HG02973 (cell line): Measurements from ENCODE around the gene PFKP.
"Not testable (repeated sequence)": the region's sequence is repeated elsewhere in the genome, so short reads cannot be mapped to it uniquely, and the experiment has no call there.

Experiments
- ATAC-seq: cut with Tn5 transposase; IDR thresholded peaks from one replicate; pipeline ENCODE4 v1.9.1; 2021; ENCODE audit warnings: moderate library complexity; ENCODE audit not compliant: unreplicated experiment

PFKP gene

DNA sequence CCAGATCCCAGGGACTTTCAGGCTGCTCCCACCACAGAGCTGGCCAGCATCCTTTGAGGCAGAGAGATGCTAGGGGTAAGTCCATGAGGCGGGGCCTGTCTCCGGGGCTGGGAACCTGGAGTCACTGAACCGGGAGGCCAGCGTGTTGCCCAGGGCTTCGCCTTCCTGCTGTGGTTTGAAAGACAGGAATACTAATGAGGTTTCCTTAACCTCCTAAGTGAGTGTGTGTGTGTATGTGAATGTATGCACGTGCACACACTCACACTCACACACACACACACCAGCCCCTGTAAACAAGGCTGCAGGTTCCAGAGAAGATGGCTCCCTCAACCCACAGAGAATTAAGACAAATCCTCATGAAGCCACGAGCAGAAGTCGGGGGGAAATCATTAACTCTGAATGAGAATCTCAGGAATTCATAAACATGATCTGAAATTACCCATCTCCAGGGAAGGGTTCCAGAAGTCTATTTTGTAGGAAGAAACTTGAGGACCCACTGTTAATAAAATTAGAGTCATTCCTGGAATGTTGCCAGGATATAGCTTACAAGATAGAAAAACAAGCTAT is 20.3 kb upstream of the PFKP start:
- no peak for ATAC-seq

DNA sequence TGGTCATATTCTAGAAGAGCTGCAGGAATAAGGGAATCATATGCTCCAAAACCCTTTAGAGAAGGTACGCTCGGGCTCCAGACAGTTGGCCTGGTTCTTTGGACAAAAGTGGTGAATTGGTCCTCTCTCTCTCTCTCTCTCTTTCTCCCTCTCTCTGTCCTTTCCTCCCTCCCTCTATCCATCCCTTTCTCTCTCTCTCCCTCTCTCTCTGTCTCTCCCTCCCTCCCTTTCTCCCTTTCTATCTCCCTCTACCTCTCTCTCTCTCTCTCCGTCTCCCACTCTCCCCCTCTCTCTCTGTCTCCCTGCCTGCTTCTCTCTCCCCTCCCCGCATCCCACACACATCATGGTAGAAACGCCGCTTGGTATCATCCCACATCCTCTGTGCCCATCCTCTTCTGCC is 19.8 kb upstream of the PFKP start:
- no peak for ATAC-seq

DNA sequence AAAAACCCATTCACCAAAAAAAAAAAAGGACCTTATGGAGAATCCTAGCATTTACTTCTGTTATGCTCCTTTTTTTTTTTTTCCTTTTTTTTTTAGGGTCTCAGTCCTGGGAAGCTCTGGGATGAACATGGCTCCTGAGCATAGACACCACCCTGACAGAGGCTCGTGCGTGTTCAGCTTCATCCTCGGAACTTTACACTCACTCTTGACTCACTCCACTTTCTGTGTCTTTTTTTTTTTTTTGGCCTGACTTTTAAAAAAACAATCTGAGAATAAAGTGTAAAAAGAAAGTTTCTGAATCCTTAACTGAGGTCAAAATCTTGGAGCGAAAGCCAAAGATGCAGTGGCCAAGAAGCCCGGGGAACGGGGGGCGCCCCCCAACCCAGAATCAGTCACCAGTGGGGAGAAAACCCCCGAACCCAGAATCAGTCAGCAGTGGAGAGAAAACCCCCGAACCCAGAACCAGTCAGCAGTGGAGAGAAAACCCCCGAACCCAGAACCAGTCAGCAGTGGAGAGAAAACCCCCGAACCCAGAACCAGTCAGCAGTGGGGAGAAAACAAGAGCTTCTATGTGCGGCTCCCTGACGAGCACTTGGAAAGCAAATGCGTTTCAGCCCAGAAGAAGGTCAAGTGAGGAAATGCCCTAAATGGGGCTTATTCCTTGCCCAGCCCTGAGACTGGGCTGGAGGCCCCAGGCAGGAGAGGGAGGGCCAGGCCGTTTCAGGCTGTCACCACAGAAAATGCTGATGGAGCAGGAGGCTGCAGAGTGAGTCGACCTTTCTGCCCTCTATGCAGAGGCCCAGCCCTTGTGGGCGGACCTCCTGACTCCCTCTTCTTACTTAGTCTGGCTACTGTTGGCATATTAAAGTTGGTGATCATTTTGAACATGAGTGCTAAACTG is 19.0 kb upstream of the PFKP start:
- no peak for ATAC-seq

DNA sequence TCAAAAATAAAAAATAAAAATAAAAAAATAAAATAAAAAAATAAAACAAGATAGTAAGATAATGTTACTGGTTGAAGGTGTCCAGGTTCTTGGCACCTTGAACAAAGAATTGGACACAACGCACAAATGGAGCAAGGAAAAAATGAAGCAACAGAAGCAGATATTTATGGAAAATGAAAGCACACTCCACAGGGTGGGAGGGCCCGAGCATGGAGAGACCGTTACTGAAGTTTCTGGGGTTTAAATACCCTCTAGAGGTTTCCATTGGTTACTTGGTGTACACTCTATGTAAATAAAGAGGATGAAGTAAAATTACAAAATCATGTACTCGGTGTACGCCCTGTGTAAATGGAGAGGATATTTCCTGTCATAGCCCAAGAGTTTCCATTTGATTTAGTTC is 15.7 kb upstream of the PFKP start:
- no peak for ATAC-seq

DNA sequence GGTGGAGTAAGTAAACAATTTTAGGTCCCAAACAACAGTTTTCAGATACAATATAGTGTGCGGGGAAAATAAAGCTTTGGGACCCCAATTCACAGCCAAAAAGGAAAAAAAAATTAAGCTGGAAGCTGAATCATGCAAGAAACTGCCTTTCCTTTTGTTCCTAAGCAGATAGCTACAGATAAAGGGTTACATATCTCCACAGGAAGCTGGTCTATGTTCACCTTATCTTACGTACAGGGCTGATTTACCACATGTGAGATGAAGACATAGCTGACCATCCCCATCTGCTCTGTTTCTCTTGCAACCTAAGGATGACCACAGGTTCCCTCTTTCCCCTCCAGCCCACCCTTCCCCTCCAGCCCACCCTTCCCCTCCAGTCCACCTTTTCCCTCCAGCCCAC is 14.2 kb upstream of the PFKP start:
- ATAC-seq: no peak

DNA sequence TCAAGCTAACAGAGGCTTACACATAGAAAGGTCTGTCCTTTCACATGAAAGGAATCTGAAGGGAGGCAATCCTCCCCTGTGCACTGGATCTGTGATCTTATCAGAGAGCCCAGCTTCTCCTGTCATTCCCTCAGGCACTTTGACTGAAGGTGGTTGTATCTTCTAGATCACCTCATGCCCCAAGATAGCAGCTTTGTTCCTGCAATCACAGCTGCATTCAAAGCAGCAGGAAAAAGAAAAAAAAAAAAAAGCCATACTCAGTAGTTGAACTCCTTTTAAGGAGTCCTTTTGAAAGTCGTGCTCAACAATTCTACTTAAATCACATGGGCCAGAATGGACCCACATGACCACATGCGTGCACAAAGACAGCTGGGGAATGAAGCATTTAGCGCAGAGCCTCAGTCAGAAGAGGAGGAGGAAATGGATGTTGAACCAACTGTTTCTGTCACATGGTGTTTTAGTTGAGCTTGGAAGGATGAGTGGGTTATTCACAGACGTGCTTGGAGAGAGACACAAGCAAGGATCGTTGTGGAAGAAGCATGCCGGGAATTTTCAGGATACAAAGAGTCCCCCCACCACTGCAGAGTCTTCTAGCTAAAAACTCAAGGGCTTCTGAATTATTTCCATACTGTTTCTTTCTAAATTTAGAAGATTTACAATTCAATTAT is 13.0 kb upstream of the PFKP start:
- ATAC-seq: no peak

DNA sequence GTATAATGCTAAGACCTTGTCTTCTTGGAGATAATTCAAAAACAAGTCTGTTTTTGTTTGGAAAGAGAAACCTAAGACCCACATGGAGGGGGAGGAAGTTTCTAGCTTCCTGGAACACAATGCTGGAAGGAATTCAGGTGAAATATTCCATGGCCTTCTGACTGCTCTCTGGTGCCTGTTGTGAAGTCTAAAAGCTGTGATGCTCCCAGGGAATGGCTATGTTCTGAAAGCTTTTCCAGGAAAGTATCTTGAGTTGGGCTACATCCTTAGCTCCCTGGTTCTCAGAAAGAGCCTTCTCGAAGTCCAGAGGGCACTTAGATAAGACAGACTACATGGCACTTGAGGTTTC is 12.5 kb upstream of the PFKP start:
- no peak for ATAC-seq

DNA sequence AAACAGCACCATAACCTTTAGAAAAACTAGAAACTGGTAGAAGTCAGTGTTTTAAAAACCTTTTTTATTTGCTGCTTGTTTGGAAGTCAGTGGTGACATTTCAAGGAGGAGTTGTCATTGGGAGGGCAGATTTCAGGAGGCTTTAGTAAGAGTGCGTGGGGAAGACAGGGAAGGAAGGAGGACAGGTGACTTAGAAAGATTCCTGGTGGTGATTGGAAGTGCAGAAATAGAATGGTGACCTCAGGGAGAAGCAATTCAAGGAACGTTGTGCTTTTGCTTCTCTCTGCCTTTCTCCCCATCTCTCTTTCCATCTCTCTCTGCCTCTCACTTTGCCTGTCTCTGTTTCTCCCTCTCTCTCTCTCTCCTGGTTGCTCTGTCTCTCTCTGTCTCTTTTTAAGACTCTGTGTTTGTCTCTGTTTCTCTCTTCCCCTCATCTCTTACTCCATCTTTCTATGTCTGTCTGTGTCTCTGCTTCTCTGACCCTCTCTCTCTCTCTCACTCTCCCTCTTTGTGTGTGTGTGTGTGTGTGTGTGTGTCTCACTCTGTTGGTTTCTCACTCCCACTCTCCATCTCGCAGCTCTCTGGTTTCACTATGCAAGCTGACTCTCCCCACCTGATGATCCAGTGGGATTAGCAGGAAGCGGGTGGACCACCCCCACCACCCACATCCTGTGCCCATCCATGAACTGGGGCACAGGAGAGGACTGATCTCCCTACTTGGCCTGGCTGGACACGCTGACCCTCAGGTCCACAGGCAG is 10.9 kb upstream of the PFKP start:
- no peak for ATAC-seq

DNA sequence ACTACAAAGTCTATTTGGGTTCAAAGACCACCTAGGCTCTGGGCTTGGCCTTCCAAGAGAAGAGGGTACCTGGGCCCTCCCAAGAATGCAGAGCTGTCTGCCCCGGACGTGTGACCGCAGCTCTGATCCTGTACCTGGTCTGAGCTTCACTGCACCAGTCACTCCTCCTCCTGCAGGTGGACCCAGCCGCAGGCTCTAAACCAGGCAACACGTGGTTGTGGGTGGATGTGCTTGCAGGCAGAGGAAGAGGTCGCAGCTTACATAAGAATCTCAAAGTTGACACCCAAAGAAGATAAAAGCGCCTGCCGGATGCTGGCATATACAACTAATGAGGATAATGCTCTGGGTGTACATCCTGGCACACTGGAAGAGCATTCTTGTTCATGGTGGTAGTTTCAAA is 9.4 kb upstream of the PFKP start:
- no peak for ATAC-seq

DNA sequence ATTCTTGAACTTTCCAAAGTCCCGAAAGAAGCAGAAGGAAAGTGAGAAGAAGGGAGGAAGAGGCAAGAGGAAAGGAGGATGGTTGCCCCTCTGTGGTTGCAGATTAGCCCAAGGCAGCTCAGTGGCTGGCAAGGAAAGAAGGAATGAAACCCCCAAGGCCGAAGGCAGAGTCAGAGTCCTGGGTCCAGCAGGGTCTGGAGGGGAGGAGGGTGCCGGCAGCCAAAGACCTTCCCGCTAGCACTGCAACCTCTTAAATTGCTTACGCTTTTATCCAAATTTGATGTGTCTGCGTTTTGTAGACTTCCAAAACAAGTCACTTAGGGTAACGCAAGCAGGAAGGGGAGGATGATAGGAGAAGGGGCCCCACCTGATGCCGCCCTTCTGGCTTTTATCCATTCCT is 7.4 kb upstream of the PFKP start:
- ATAC-seq: no peak

DNA sequence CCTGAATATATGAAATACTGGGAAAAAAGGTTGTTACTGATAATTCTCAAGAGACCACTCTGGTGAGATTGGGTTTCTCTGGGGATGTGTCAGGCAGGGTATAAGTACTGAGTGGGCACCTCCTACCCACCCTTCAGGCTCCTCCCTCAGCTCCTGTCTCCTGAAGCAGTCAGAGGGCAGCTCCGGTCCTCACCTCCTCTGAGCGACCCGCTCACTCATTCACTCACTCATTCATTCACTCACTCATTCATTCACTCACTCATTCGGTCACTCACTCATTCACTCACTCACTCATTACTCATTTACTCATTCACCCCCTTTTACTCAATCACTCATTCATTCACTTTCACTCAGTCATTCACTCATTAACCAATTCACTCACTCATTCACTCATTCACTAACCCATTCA is 6.9 kb upstream of the PFKP start:
- no peak for ATAC-seq

DNA sequence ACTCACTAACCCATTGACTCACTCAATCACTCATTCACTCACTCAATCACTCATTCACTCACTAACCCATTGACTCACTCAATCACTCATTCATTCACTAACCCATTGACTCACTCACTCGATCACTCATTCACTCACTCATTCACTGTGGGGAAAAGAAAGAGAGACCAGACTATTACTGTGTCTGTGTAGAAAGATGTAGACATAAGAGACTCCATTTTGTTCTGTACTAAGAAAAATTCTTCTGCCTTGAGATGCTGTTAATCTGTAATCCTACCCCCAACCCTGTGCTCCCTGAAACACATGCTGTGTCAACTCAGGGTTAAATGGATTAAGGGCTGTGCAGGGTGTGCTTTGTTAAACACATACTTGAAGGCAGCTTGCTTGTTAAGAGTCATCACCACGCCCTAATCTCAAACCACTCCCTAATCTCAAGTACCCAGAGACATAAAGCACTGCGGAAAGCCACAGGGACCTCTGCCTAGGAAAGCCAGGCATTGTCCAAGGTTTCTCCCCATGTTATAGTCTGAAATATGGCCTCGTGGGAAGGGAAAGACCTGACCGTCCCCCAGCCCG is 5.9 kb upstream of the PFKP start:
- not testable (repeated sequence) for ATAC-seq

DNA sequence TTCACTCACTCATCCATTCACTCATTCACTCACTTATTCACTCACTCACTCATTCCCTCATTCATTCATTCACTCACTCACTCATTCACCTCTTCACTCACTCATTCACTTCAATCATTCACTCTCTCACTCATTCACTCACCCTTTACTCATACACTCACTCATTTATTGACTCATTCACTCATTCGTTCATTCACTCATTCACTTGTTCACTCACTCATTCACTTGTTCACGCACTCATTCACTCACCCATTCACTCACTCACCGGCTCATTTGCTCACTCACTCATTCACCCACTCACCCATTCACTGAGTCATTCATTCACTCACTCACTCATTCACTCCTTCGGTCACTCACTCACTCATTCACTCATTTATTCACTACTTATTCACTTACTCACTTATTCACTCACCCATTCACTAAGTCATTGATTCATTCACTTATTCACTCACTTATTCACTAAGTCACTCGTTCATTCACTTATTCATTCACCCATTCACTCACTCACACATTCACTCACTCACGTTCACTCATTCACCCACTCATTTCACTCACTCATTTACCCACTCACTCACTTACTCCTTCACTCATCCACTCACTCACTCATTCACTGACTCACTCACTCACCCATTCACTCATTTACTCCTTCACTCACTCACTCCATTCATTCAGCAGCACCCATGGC is 4.7 kb upstream of the PFKP start:
- no peak for ATAC-seq

DNA sequence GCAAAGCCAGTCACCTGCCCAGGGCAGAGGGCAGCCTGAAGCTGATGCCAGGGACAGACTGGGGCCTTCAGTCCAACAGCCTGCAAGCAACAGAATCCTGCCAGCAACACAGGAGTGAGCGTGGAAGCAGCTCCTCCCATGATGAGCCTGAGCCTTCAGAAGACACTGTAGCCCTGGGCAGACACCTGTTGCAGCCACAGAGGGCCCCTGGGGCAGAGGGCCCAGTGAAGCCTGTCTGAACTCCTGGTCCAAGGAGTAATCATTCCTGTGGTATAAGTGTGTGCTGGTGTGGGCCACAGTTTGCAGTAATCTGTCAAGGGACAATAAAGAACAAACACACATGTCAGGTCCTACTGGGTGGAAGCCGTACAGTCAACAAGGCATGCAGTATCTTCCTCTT is 2.9 kb upstream of the PFKP start:
- no peak for ATAC-seq

DNA sequence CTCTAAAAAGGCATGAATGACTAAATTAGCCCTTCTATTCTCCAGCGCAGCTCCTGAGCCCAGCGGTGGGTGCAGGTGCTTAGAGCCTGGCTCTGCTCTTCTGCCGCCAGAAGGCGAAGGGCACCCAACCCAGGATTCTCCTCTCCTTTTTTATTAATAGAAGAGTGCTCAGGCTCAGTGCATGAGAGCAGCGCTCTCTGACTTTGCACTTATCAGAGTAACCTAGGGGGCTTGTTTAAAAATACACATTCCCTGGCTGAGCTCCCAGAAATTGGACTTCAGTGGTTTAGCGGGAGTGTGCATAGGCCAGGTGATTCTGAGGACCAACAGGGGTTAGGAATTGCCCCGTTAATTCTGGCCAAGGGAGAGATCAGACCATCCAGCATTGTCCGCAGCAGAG is 1.7 kb upstream of the PFKP start:
- no peak for ATAC-seq

DNA sequence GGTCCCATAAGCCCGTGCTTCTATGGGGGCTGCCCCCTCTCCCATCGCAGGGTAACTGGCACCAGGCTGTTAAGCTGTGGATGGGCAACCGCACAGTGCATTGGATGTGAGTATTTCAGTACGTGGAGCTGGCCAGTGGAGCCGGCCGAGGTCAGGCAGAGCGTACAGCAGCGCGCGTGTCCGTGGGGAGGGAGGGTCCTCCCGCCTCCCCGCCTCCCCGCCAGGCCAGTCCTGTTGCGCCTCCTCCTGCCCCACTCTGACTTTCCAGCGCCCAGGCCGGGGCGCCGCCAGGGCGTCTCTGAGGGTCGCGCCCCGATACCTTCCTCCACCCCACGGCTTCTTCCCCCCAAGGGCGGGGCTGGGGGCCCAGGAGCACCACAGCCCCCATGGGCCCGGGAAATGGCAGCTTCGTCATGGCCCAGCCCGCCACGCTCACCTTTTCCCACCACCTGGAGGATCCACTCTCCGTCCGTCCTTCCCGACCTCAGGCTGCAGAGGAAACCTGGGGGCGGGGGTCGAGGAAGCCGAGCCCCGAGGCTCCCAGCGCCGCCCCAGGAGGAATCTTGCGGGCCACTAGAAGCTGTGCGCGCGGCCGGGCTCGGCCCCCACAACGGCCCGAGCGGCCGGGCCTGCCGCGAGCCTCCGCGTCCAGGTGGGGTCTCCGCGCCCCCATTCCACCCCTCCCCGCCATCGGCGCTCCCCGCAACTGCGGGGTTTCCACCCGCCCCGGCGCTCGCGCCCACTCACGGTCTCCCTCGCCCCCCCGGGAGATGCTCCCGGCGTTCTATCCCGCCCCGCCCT is 831 bp upstream of the PFKP start:
- no peak for ATAC-seq

DNA sequence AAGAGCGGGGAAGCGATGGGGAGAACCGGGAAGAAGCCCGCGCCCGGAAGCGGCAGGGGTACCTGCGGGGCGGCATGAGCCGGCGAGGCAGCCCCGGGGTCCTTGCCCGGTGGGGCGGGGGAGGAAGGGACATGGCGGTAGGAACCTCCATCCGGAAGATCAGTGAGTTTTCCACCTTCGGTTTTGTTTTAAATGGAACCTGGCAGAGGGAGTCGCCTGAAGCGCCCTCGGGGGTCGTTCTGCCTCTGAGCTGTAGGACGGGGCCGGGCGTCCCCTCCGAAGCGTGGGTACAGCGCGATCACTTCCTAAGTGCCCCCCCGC is 471 bp downstream of the PFKP start:
- ATAC-seq: peak; percentile 13

DNA sequence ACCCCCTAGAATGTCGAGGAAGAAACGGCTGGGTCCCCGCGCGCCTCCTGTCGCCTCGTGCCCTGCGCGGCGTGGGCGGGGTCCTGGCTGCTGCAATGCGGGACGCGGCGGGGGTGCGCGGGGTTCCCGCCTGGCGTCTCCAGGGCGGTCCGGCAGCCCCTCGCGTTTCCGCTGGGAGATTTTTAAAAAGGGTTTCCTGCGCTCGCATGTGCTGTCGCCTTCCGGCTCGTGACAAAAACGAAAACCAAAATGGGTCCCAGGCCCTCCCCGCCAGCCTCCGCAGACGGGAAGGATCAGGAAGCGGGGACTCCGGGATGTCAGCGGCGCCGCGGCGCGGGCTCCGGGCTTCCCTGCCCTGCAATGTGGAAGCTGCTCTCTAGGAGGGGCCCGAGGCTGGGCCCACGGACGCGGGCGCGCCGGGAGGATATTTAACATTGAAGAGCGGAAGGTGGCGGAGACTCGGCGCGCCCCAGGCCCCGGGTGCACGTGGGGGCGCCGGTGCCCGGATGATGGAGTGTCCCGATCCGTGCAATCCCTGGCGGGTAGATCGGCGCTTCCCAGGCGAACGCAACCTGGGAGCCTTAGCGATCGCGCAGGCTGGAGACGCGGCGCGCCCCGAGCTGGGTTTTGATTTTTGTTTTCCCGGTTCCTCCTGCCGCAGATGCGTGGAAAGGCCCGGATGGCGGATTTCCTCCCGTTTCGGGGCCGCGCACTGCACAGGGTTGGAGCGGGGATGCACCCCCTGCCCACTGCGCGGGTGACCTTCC is 1.0 kb downstream of the PFKP start:
- ATAC-seq: peak; percentile 41
